ENCODE measurements around the gene C2CD5. TPM values are rescaled to one million over a fixed set of nuclear protein-coding genes. Genes with fewer than 3 reads are reported as not detected.

C2CD5 gene
- total and polyA plus RNA-seq, 2 of the 4 experiments (the other 2 are of a cell fraction) = 14.5 to 15.8 TPM

DNA sequence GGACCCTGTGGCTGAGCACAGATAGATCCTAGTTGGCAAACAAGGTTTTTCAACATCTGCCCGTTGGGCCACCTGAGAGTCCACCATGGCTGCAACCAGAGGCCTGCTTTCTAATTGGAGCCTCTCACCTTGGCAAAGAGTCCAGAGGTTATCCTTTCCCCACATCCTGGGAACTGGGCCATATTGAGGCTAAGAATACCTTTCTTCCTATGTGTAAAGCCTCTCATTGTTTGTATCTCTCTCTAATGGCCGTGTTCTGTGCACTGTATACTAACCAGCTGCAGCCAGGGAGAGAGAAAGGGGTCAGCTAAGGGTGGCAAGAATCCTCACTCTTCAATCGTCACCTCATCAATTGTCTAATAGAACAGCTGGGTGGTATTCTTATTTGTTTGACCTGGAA, 130.8 kb downstream of the C2CD5 start:
- ATAC-seq (ENCODE audit: low read depth) = no peak
- Histone ChIP-seq H3K27ac (ENCODE audit: insufficient read depth, low read length) (no peak overlapping the region), H3K4me3 (ENCODE audit: insufficient read depth, low read depth, low read length) (no peak overlapping the region), H3K4ac (ENCODE audit: low read depth, low read length) (no peak overlapping the region), H3K9ac (ENCODE audit: low read depth, low read length) (no peak overlapping the region), H3K14ac (replicated peaks; ENCODE audit: low read depth, low read length) (no peak overlapping the region), H4K91ac (ENCODE audit: insufficient read depth, low read depth, low read length) (no peak overlapping the region), H4K5ac (ENCODE audit: low read depth, low read length) (no peak overlapping the region), H3K27me3 (ENCODE audit: control insufficient read depth, insufficient read depth, low read length) (no peaks in the 10 kb centered on the region), H3K9me3 (ENCODE audit: control insufficient read depth, insufficient read depth, low read length) (no peaks in the 10 kb centered on the region), H3K56ac (ENCODE audit: extremely low read depth, insufficient read depth, low read length) (no peak overlapping the region), H2BK15ac (ENCODE audit: low read depth, low read length) (no peak overlapping the region), H2BK120ac (ENCODE audit: low read depth, low read length) (no peak overlapping the region), H3K36me3 (ENCODE audit: control insufficient read depth, insufficient read depth, low read length) (no peaks in the 10 kb centered on the region), H2AFZ (replicated peaks; ENCODE audit: low read length, poor library complexity) (no peak overlapping the region), H3K9me1 (ENCODE audit: insufficient read depth, low read length) (no peaks in the 10 kb centered on the region), H2AK9ac (replicated peaks; ENCODE audit: low read depth, low read length, poor library complexity) (no peak overlapping the region), H3K18ac (ENCODE audit: low read depth, low read length) (no peak overlapping the region), H2AK5ac (ENCODE audit: low read depth, low read length) (no peak overlapping the region), H4K20me1 (ENCODE audit: insufficient read depth, low read length) (no peaks in the 10 kb centered on the region), H3K4me1 (ENCODE audit: control insufficient read depth, insufficient read depth, low read length) (no peaks in the 10 kb centered on the region), H2BK20ac (ENCODE audit: low read depth, low read length) (no peak overlapping the region), H4K8ac (ENCODE audit: low read depth in 2 of 2, low read length in 2 of 2) (no peak overlapping the region), H3K4me2 (ENCODE audit: low read depth, low read length) (no peak overlapping the region), H3K79me1 (ENCODE audit: low read depth in 1 of 2, low read length in 2 of 2) (no peaks in the 10 kb centered on the region), H2BK5ac (ENCODE audit: low read depth, low read length, poor library complexity, severe bottlenecking) (no peak overlapping the region), H3K23ac (ENCODE audit: low read depth, low read length) (no peak overlapping the region)
- in situ Hi-C loops (cut with MboI; ENCODE audit: low sequenced_read_pairs) = no loop called here
- intact Hi-C loops (cut with micrococcal nuclease) = no loop called here
- TF ChIP-seq NFE2L2 (IDR thresholded peaks at IDR 0.05; ENCODE audit: low read depth, low read length) = no peak
- dilution Hi-C loops (cut with HindIII; ENCODE audit: low sequenced_read_pairs, unreplicated experiment) = no loop called here
- BruUV-seq (replicated peaks) = no TSS peak
- ChIA-PET POLR2A (ENCODE audit: unreplicated experiment) (no interaction called here), CTCF (no interaction called here)
- DNase-seq = no peak
- WGBS, 2 experiments (ENCODE audit: extremely low coverage in 2 of 2, insufficient read length in 1 of 2) = no CpG with 5 or more reads among the region's 3 CpGs

Measured in IMR-90 (cell line).